Measurements from ENCODE around the gene ADAMTS15.

GRCh38 chr11:130449310-130449990 lies 1.0 kb downstream of the ADAMTS15 start:
- TF ChIP-seq CTCF (IDR thresholded peaks at IDR 0.05) = no peak
- TF ChIP-seq EP300 (IDR thresholded peaks at IDR 0.05) = no peak

Data from tibial nerve (tissue), 4 donors.